H9 (cell line): Measurements from ENCODE around the gene MGAT5. TPM values are rescaled to one million over a fixed set of nuclear protein-coding genes. Genes with fewer than 3 reads are reported as not detected.

Experiments used
- DNase-seq: peaks from one replicate; pipeline ENCODE4 v3.0.0-alpha.2; 2017
- H2AFZ ChIP-seq: one replicate; pipeline ENCODE4 v1.6.1; 2013; ENCODE audit warnings: mild to moderate bottlenecking, low read length, control low read depth, moderate library complexity
- H2AK5ac ChIP-seq: 2 replicates; pipeline ENCODE4 v1.6.1; 2013; ENCODE audit warnings: low read length, control low read depth, mixed read lengths; ENCODE audit not compliant: insufficient read length
- H2BK120ac ChIP-seq: one replicate; pipeline ENCODE4 v1.6.1; 2013; ENCODE audit warnings: low read depth, mild to moderate bottlenecking, low read length, control low read depth, inconsistent platforms; ENCODE audit not compliant: poor library complexity, severe bottlenecking
- H2BK12ac ChIP-seq: 2 replicates; pipeline ENCODE4 v1.6.1; 2013; ENCODE audit warnings: low read length, control low read depth, mixed read lengths, low read depth; ENCODE audit not compliant: insufficient read length
- H2BK15ac ChIP-seq: 2 replicates; pipeline ENCODE4 v1.6.1; 2013; ENCODE audit warnings: low read depth, low read length, control low read depth
- H2BK20ac ChIP-seq: one replicate; pipeline ENCODE4 v1.6.1; 2013; ENCODE audit warnings: low read depth, mild to moderate bottlenecking, low read length, control low read depth, inconsistent platforms; ENCODE audit not compliant: poor library complexity, severe bottlenecking
- H2BK5ac ChIP-seq: 2 replicates; pipeline ENCODE4 v1.6.1; 2013; ENCODE audit warnings: low read length, control low read depth, mixed read lengths; ENCODE audit not compliant: insufficient read length
- H3K14ac ChIP-seq: 2 replicates; pipeline ENCODE4 v1.6.1; 2013; ENCODE audit warnings: low read length, control low read depth; ENCODE audit not compliant: insufficient read depth
- H3K18ac ChIP-seq: 2 replicates; pipeline ENCODE4 v1.6.1; 2013; ENCODE audit warnings: low read depth, mild to moderate bottlenecking, mixed read lengths, low read length, control low read depth; ENCODE audit not compliant: insufficient read length
- H3K23ac ChIP-seq: 2 replicates; pipeline ENCODE4 v1.6.1; 2013; ENCODE audit warnings: low read length, control low read depth, mixed read lengths, low read depth; ENCODE audit not compliant: insufficient read length
- H3K23me2 ChIP-seq: 2 replicates; pipeline ENCODE4 v1.6.1; 2013; ENCODE audit warnings: low read depth, mild to moderate bottlenecking, mixed read lengths, low read length, control low read depth; ENCODE audit not compliant: insufficient read length, poor library complexity, severe bottlenecking
- H3K27ac ChIP-seq: 2 replicates; pipeline ENCODE4 v1.5.1; 2013; ENCODE audit warnings: low read length, control low read depth, mixed read lengths, low read depth; ENCODE audit not compliant: insufficient read length
- H3K27me3 ChIP-seq: 2 replicates; pipeline ENCODE4 v1.6.1; 2013; ENCODE audit warnings: low read length, control low read depth, inconsistent platforms; ENCODE audit not compliant: insufficient read depth
- H3K4ac ChIP-seq: 2 replicates; pipeline ENCODE4 v1.6.1; 2013; ENCODE audit warnings: low read depth, mild to moderate bottlenecking, control low read depth, inconsistent platforms, low read length, moderate library complexity
- H3K4me1 ChIP-seq: 2 replicates; pipeline ENCODE4 v1.6.1; 2013; ENCODE audit warnings: low read length, control low read depth, inconsistent platforms; ENCODE audit not compliant: insufficient read depth
- H3K4me2 ChIP-seq: 2 replicates; pipeline ENCODE4 v1.6.1; 2013; ENCODE audit warnings: low read length, control low read depth, mixed read lengths; ENCODE audit not compliant: insufficient read length, insufficient read depth
- H3K56ac ChIP-seq: 2 replicates; pipeline ENCODE4 v1.6.1; 2013; ENCODE audit warnings: low read depth, mild to moderate bottlenecking, mixed read lengths, low read length, control low read depth; ENCODE audit not compliant: insufficient read length
- H3K79me1 ChIP-seq: 2 replicates; pipeline ENCODE4 v1.6.1; 2013; ENCODE audit warnings: low read depth, mild to moderate bottlenecking, moderate library complexity, low read length, control low read depth, inconsistent platforms; ENCODE audit not compliant: insufficient read depth, poor library complexity, severe bottlenecking
- H3K79me2 ChIP-seq: 2 replicates; pipeline ENCODE4 v1.6.1; 2013; ENCODE audit warnings: low read length, control low read depth, inconsistent platforms; ENCODE audit not compliant: insufficient read depth
- H3K9ac ChIP-seq: 2 replicates; pipeline ENCODE4 v1.6.1; 2013; ENCODE audit warnings: low read length, control low read depth, mixed read lengths; ENCODE audit not compliant: insufficient read length; ENCODE audit errors: extremely low read depth
- H3K9me3 ChIP-seq: one replicate; pipeline ENCODE4 v1.6.1; 2013; ENCODE audit warnings: low read depth, low read length, inconsistent platforms; ENCODE audit not compliant: control insufficient read depth
- H3T11ph ChIP-seq: one replicate; pipeline ENCODE4 v1.6.1; 2013; ENCODE audit warnings: mild to moderate bottlenecking, low read length, control low read depth, inconsistent platforms
- H4K20me1 ChIP-seq: one replicate; pipeline ENCODE4 v1.6.1; 2013; ENCODE audit not compliant: control insufficient read depth, insufficient read length, insufficient read depth
- H4K5ac ChIP-seq: 2 replicates; pipeline ENCODE4 v1.6.1; 2013; ENCODE audit warnings: low read depth, mild to moderate bottlenecking, mixed read lengths, low read length, control low read depth; ENCODE audit not compliant: insufficient read length
- H4K8ac ChIP-seq: replicated peaks from 2 replicates; pipeline ENCODE4 v1.6.1; 2013; ENCODE audit warnings: low read length, control low read depth, mixed read lengths, low read depth; ENCODE audit not compliant: insufficient read length
- H4K91ac ChIP-seq: 2 replicates; pipeline ENCODE4 v1.6.1; 2013; ENCODE audit warnings: low read depth, mild to moderate bottlenecking, moderate library complexity, mixed read lengths, low read length, control low read depth; ENCODE audit not compliant: insufficient read length
- H3K27ac Mint-ChIP-seq, 3 experiments: 2 replicates in 2 of 3; 3 replicates in 1 of 3; pipeline ENCODE4 v1.8.0; 2020 to 2021; ENCODE audit warnings: mixed read lengths in 3 of 3, mild to moderate bottlenecking in 1 of 3, moderate library complexity in 1 of 3
- H3K27me3 Mint-ChIP-seq: 2 replicates; pipeline ENCODE4 v1.8.0; 2021; ENCODE audit warnings: low read depth, mild to moderate bottlenecking, moderate library complexity, mixed read lengths
- H3K36me3 Mint-ChIP-seq, 3 experiments: 2 replicates in 2 of 3; 3 replicates in 1 of 3; pipeline ENCODE4 v1.8.0; 2020 to 2021; ENCODE audit warnings: low read depth in 3 of 3, mixed read lengths in 3 of 3; ENCODE audit not compliant: insufficient read depth in 1 of 3
- H3K4me1 Mint-ChIP-seq, 2 experiments: 2 replicates each; pipeline ENCODE4 v1.8.0; 2020; ENCODE audit warnings: mixed read lengths in 2 of 2
- H3K4me3 Mint-ChIP-seq, 2 experiments: 2 replicates in 1 of 2; 3 replicates in 1 of 2; pipeline ENCODE4 v1.8.0; 2020 to 2021; ENCODE audit warnings: mild to moderate bottlenecking in 2 of 2, mixed read lengths in 2 of 2, moderate library complexity in 1 of 2
- H3K9me3 Mint-ChIP-seq, 2 experiments: 2 replicates in 1 of 2; 3 replicates in 1 of 2; pipeline ENCODE4 v1.8.0; 2020; ENCODE audit warnings: mild to moderate bottlenecking in 2 of 2, mixed read lengths in 2 of 2, moderate library complexity in 1 of 2
- CTCF ChIP-seq: fragments of 200-600 bp; sonication (generic); conservative IDR thresholded peaks from 3 replicates; pipeline ENCODE4 v1.8.0; 2021; ENCODE audit warnings: antibody characterized with exemption, mild to moderate bottlenecking
- WGBS: extraction: QIAGEN DNeasy Blood & Tissue Kit; methylation state at CpG from one replicate; pipeline ENCODE4 v1.1.7; 2013; ENCODE audit warnings: missing lambda C conversion rate, low lambda C conversion rate, mixed read lengths; ENCODE audit not compliant: insufficient read length; ENCODE audit errors: extremely low coverage; 5-methylcytosine and 5-hydroxymethylcytosine counted together
- total RNA-seq: library from RNA; stranded (reverse); gene quantifications from 2 replicates; pipeline ENCODE4 v1.2.1, GENCODE V29; 2021

MGAT5 gene
- total RNA-seq, 1 experiment from 2014 or later, result 25.7 TPM

- H3K4me1 Mint-ChIP-seq, result peaks cover 0 to 2% of the 10 kb centered on the region in 2 experiments; a peak in 1 of 4 replicates
- H3K18ac ChIP-seq, result no peak overlapping the region
- H2AFZ ChIP-seq, result no peak overlapping the region
- H4K8ac ChIP-seq, result no peak overlapping the region
- H3K27ac Mint-ChIP-seq, result no peak overlapping the region
- H2BK120ac ChIP-seq, result no peak overlapping the region
- no peak overlapping the region for H3K27ac ChIP-seq
- no peak overlapping the region for H3T11ph ChIP-seq
- WGBS, result no CpG with 5 or more reads among the region's 1 CpG
- no peaks in the 10 kb centered on the region for H3K4me1 ChIP-seq
- DNase-seq, result no peak
- H3K9me3 ChIP-seq, result no peaks in the 10 kb centered on the region
- H4K20me1 ChIP-seq, result no peaks in the 10 kb centered on the region
- H3K9ac ChIP-seq, result no peak overlapping the region
- H3K27me3 ChIP-seq, result no peaks in the 10 kb centered on the region
- no peaks in the 10 kb centered on the region for H3K79me1 ChIP-seq
- H3K14ac ChIP-seq, result no peak overlapping the region
- no peak overlapping the region for H2BK20ac ChIP-seq
- H3K4me3 Mint-ChIP-seq, result no peak overlapping the region
- H4K91ac ChIP-seq, result no peak overlapping the region
- no peak overlapping the region for H3K23ac ChIP-seq
- no peak overlapping the region for H3K4ac ChIP-seq
- no peak overlapping the region for H2AK5ac ChIP-seq
- H3K23me2 ChIP-seq, result no peaks in the 10 kb centered on the region
- H3K4me2 ChIP-seq, result no peak overlapping the region
- no peak overlapping the region for H4K5ac ChIP-seq
- no peaks in the 10 kb centered on the region for H3K27me3 Mint-ChIP-seq
- H2BK15ac ChIP-seq, result no peak overlapping the region
- H3K56ac ChIP-seq, result no peak overlapping the region
- TF ChIP-seq CTCF, result no peak
- no peak overlapping the region for H2BK12ac ChIP-seq
- no peaks in the 10 kb centered on the region; the same call in 1 of the 2 replicates for H3K79me2 ChIP-seq
- peaks cover 7 to 12% (median 8%) of the 10 kb centered on the region in 3 experiments; a peak in 6 of 7 replicates for H3K36me3 Mint-ChIP-seq
- H2BK5ac ChIP-seq, result no peak overlapping the region
- H3K9me3 Mint-ChIP-seq, result peaks cover 0 to 3% of the 10 kb centered on the region in 2 experiments; a peak in 1 of 5 replicates
Observed at GRCh38 chr2:134325696-134326095, 71.8 kb downstream of the MGAT5 start.
